OCI-LY1 (cell line): ENCODE results near the gene AK5.
"Not testable (repeated sequence)": the region's sequence is repeated elsewhere in the genome, so short reads cannot be mapped to it uniquely, and the experiment has no call there.

Experiments
- H2AFZ ChIP-seq: fragments of 200-600 bp; sonication (generic), shearing (Covaris generic); 2 replicates; pipeline ENCODE4 v1.6.0; 2014; ENCODE audit warnings: antibody characterized with exemption, mild to moderate bottlenecking, low read length
- H3F3A ChIP-seq: fragments of 200-600 bp; sonication (generic), shearing (Covaris generic); 2 replicates; pipeline ENCODE4 v1.6.0; 2014; ENCODE audit warnings: mild to moderate bottlenecking, antibody characterized with exemption, low read length, moderate library complexity; ENCODE audit not compliant: insufficient read depth
- H3K27ac ChIP-seq: fragments of 200-600 bp; sonication (generic); 2 replicates; pipeline ENCODE4 v1.5.1; 2014; ENCODE audit warnings: low read length, mixed run types, mild to moderate bottlenecking, low read depth; ENCODE audit not compliant: poor library complexity, severe bottlenecking
- H3K27me3 ChIP-seq: fragments of 200-600 bp; sonication (generic); 2 replicates; pipeline ENCODE4 v1.6.0; 2014; ENCODE audit warnings: antibody characterized with exemption, mild to moderate bottlenecking, low read length, moderate library complexity; ENCODE audit not compliant: insufficient read depth
- H3K36me3 ChIP-seq: fragments of 200-600 bp; sonication (generic); 2 replicates; pipeline ENCODE4 v1.6.1; 2014; ENCODE audit warnings: mild to moderate bottlenecking, antibody characterized with exemption, low read length, moderate library complexity, mixed read lengths; ENCODE audit not compliant: insufficient read depth
- H3K4me1 ChIP-seq: fragments of 200-600 bp; sonication (generic); 2 replicates; pipeline ENCODE4 v1.5.1; 2014; ENCODE audit warnings: mild to moderate bottlenecking, low read length, moderate library complexity; ENCODE audit not compliant: insufficient read depth, severe bottlenecking
- H3K4me2 ChIP-seq: fragments of 200-600 bp; sonication (generic), shearing (Covaris generic); 2 replicates; pipeline ENCODE4 v1.6.1; 2014; ENCODE audit warnings: low read length
- H3K4me3 ChIP-seq: fragments of 200-600 bp; sonication (generic); 2 replicates; pipeline ENCODE4 v1.5.1; 2014; ENCODE audit warnings: low read length, low read depth, mild to moderate bottlenecking, mixed read lengths; ENCODE audit not compliant: poor library complexity, severe bottlenecking
- H3K79me2 ChIP-seq: fragments of 200-600 bp; shearing (Covaris generic); 2 replicates; pipeline ENCODE4 v1.6.1; 2016; ENCODE audit warnings: mixed run types, low read length, mixed read lengths; ENCODE audit not compliant: insufficient read depth
- H3K9ac ChIP-seq: fragments of 200-600 bp; sonication (generic), shearing (Covaris generic); 2 replicates; pipeline ENCODE4 v1.6.1; 2014; ENCODE audit warnings: mild to moderate bottlenecking, low read length, mixed read lengths
- H3K9me2 ChIP-seq: fragments of 200-600 bp; sonication (generic), shearing (Covaris generic); 2 replicates; pipeline ENCODE4 v1.6.1; 2014; ENCODE audit warnings: low read depth, mild to moderate bottlenecking, low read length, mixed read lengths
- H3K9me3 ChIP-seq: fragments of 200-600 bp; shearing (Covaris generic); 2 replicates; pipeline ENCODE4 v1.6.1; 2014; ENCODE audit warnings: low read length, mixed read lengths
- H4K20me1 ChIP-seq: fragments of 200-600 bp; sonication (generic), shearing (Covaris generic); 2 replicates; pipeline ENCODE4 v1.6.0; 2016; ENCODE audit warnings: mild to moderate bottlenecking, low read length; ENCODE audit not compliant: insufficient read depth
- CTCF ChIP-seq: fragments of 200-600 bp; sonication (generic), shearing (Covaris generic); IDR thresholded peaks from 2 replicates; pipeline ENCODE4 v1.5.1; 2017; ENCODE audit warnings: mild to moderate bottlenecking, antibody characterized with exemption, low read length, moderate library complexity, mixed read lengths
- EZH2 ChIP-seq: fragments of 200-600 bp; sonication (generic), shearing (Covaris generic); IDR thresholded peaks from 2 replicates; pipeline ENCODE4 v1.8.0; 2017; ENCODE audit warnings: borderline replicate concordance, mixed run types, mild to moderate bottlenecking, antibody characterized with exemption, low read length, moderate library complexity, mixed read lengths

AK5 gene

GRCh38 chr1:77310924-77311323 lies 29.1 kb downstream of the AK5 start:
- TF ChIP-seq CTCF (peak; percentile 14; the same call in 1 of the 2 replicates), EZH2 (no peak)
- Histone ChIP-seq H3K27ac (no peak overlapping the region), H3F3A (no peaks in the 10 kb centered on the region), H3K4me2 (no peak overlapping the region), H3K36me3 (no peaks in the 10 kb centered on the region), H3K9me3 (no peaks in the 10 kb centered on the region), H2AFZ (no peak overlapping the region), H3K4me3 (no peak overlapping the region), H3K79me2 (no peaks in the 10 kb centered on the region), H3K27me3 (no peaks in the 10 kb centered on the region), H3K9ac (no peak overlapping the region), H4K20me1 (no peaks in the 10 kb centered on the region), H3K4me1 (peaks cover 20% of the 10 kb centered on the region), H3K9me2 (no peaks in the 10 kb centered on the region)

GRCh38 chr1:77312364-77312763 lies 30.5 kb downstream of the AK5 start:
- not testable (repeated sequence) for H3K36me3 ChIP-seq, H3K79me2 ChIP-seq, H2AFZ ChIP-seq, H3K9me2 ChIP-seq, H3K4me3 ChIP-seq, H3F3A ChIP-seq, H3K27ac ChIP-seq, H3K4me2 ChIP-seq, H4K20me1 ChIP-seq, H3K27me3 ChIP-seq, H3K9me3 ChIP-seq, H3K9ac ChIP-seq
- peaks cover 20% of the 10 kb centered on the region for H3K4me1 ChIP-seq

GRCh38 chr1:77313491-77313890 lies 31.7 kb downstream of the AK5 start:
- Histone ChIP-seq H3K27ac (no peak overlapping the region), H3K9ac (no peak overlapping the region), H3K27me3 (no peaks in the 10 kb centered on the region), H3K9me2 (no peaks in the 10 kb centered on the region), H3K9me3 (no peaks in the 10 kb centered on the region), H3F3A (no peaks in the 10 kb centered on the region), H3K4me1 (peaks cover 18% of the 10 kb centered on the region), H3K4me3 (no peak overlapping the region), H3K79me2 (no peaks in the 10 kb centered on the region), H4K20me1 (no peaks in the 10 kb centered on the region), H3K36me3 (no peaks in the 10 kb centered on the region), H3K4me2 (no peak overlapping the region), H2AFZ (no peak overlapping the region)
- peak; percentile 66 for TF ChIP-seq CTCF
- TF ChIP-seq EZH2, result no peak

GRCh38 chr1:77316006-77316405 lies 34.2 kb downstream of the AK5 start:
- Histone ChIP-seq H3K27ac (no peak overlapping the region), H3K9me2 (no peaks in the 10 kb centered on the region), H3K9ac (no peak overlapping the region), H3F3A (no peaks in the 10 kb centered on the region), H2AFZ (no peak overlapping the region), H3K4me3 (no peak overlapping the region), H3K9me3 (no peaks in the 10 kb centered on the region), H3K36me3 (no peaks in the 10 kb centered on the region), H3K79me2 (no peaks in the 10 kb centered on the region), H3K27me3 (no peaks in the 10 kb centered on the region), H3K4me1 (no peaks in the 10 kb centered on the region), H4K20me1 (no peaks in the 10 kb centered on the region), H3K4me2 (no peak overlapping the region)
- TF ChIP-seq CTCF, result no peak
